ENCODE results near the gene SCAPER.
"Not testable (repeated sequence)": the region's sequence is repeated elsewhere in the genome, so short reads cannot be mapped to it uniquely, and the experiment has no call there.

The SCAPER gene

DNA sequence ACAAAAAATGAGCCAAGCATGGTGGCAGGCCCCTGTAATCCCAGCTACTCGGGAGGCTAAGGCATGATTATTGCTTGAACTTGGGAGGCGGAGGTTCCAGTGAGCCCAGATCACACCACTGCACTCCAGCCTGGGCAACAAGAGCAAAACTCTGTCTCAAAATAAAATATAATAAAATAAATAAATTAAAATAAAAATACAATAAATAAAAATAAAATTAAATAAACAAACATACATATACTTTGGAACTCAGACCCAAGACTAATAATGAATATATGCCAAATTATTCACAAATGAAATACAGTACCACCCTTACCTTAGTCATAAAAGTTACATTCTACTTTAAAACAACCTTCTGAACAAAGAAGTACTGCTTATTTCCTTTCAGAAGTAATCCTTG is 81.8 kb downstream of the SCAPER start:
- TF ChIP-seq, protein P1, sequence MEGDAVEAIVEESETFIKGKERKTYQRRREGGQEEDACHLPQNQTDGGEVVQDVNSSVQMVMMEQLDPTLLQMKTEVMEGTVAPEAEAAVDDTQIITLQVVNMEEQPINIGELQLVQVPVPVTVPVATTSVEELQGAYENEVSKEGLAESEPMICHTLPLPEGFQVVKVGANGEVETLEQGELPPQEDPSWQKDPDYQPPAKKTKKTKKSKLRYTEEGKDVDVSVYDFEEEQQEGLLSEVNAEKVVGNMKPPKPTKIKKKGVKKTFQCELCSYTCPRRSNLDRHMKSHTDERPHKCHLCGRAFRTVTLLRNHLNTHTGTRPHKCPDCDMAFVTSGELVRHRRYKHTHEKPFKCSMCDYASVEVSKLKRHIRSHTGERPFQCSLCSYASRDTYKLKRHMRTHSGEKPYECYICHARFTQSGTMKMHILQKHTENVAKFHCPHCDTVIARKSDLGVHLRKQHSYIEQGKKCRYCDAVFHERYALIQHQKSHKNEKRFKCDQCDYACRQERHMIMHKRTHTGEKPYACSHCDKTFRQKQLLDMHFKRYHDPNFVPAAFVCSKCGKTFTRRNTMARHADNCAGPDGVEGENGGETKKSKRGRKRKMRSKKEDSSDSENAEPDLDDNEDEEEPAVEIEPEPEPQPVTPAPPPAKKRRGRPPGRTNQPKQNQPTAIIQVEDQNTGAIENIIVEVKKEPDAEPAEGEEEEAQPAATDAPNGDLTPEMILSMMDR (IDR thresholded peaks at IDR 0.05), result no peak
- no peaks in the 10 kb centered on the region for H3K9me3 ChIP-seq (ENCODE audit: control insufficient read depth, low read length)
- no peak overlapping the region for H3K4me3 ChIP-seq (ENCODE audit: low read depth, low read length)
- no peak overlapping the region for H3K9ac ChIP-seq
- H3K27me3 ChIP-seq (ENCODE audit: control insufficient read depth, insufficient read depth, low read length), result no peaks in the 10 kb centered on the region
- no peak overlapping the region for H3K27ac ChIP-seq
- peaks cover 3% of the 10 kb centered on the region for H3K79me2 ChIP-seq
- no peak overlapping the region for H3K4me2 ChIP-seq (ENCODE audit: low read length)
- no peak overlapping the region for H2AFZ ChIP-seq
- peaks cover 2% of the 10 kb centered on the region for H3K4me1 ChIP-seq
- no peaks in the 10 kb centered on the region for H3K36me3 ChIP-seq (ENCODE audit: control insufficient read depth, insufficient read depth, low read length)

DNA sequence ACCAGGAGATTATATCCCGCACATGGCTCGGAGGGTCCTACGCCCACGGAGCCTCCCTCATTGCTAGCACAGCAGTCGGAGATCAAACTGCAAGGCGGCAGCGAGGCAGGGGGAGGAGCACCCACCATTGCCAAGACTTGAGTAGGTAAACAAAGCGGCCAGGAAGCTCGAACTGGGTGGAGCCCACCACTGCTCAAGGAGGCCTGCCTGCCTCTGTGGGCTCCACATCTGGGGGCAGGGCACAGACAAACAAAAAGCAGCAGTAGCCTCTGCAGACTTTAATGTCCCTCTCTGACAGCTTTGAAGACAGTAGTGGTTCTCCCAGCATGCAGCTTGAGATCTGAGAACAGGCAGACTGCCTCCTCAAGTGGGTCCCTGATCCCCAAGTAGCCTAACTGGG is 86.2 kb downstream of the SCAPER start:
- H3K9ac ChIP-seq; H3K36me3 ChIP-seq (ENCODE audit: control insufficient read depth, insufficient read depth, low read length); H3K27me3 ChIP-seq (ENCODE audit: control insufficient read depth, insufficient read depth, low read length); H3K4me1 ChIP-seq; H3K79me2 ChIP-seq; H2AFZ ChIP-seq; H3K9me3 ChIP-seq (ENCODE audit: control insufficient read depth, low read length); H3K4me2 ChIP-seq (ENCODE audit: low read length); H3K27ac ChIP-seq; H3K4me3 ChIP-seq (ENCODE audit: low read depth, low read length): not testable (repeated sequence)

DNA sequence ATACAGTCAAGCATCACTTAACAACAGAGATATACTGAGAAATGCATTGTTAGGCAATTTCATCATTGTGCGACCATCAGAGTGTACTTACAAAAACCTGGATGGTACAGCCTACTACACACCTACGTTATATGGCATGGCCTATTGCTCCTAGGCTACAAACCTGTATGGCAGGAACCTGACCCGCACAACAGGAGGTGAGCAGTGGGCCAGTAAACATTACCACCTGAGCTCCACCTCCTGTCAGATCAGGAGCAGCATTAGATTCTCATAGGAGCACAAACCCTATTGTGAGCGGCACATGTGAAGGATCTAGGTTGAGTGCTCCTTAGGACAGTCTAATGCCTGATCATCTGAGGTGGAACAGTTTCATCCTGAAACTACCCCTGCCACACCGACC is 89.7 kb downstream of the SCAPER start:
- Histone ChIP-seq H3K36me3 (ENCODE audit: control insufficient read depth, insufficient read depth, low read length) (no peaks in the 10 kb centered on the region), H3K4me2 (ENCODE audit: low read length) (no peak overlapping the region), H3K4me1 (no peaks in the 10 kb centered on the region), H3K4me3 (ENCODE audit: low read depth, low read length) (no peak overlapping the region), H3K27ac (no peak overlapping the region), H3K79me2 (peaks cover 3% of the 10 kb centered on the region), H3K9ac (no peak overlapping the region), H3K9me3 (ENCODE audit: control insufficient read depth, low read length) (no peaks in the 10 kb centered on the region), H3K27me3 (ENCODE audit: control insufficient read depth, insufficient read depth, low read length) (no peaks in the 10 kb centered on the region), H2AFZ (no peak overlapping the region)
- TF ChIP-seq, protein P1 (IDR thresholded peaks at IDR 0.05), result no peak

DNA sequence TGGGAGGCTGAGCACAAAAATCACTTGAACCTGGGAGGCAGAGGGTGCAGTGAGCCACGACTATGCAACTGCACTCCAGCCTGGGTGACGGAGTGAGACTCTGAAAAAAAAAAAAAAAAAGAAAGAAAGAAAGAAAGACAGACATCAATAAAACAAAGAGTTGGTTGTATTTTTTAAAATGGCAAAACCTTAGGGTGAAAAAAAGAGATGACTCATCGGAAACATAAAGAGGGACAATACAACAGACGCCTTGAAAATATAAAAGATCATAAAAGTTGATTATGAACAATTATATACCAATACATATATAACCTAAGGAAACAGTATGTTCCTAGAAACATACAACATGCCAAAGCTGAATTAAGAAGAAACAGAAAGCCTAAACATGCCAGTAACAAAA is 92.8 kb downstream of the SCAPER start:
- Histone ChIP-seq H3K36me3 (ENCODE audit: control insufficient read depth, insufficient read depth, low read length) (no peaks in the 10 kb centered on the region), H3K4me1 (no peaks in the 10 kb centered on the region), H3K9ac (no peak overlapping the region), H3K9me3 (ENCODE audit: control insufficient read depth, low read length) (no peaks in the 10 kb centered on the region), H3K27ac (no peak overlapping the region), H3K79me2 (peaks cover 3% of the 10 kb centered on the region), H3K27me3 (ENCODE audit: control insufficient read depth, insufficient read depth, low read length) (no peaks in the 10 kb centered on the region), H3K4me3 (ENCODE audit: low read depth, low read length) (no peak overlapping the region), H2AFZ (no peak overlapping the region), H3K4me2 (ENCODE audit: low read length) (no peak overlapping the region)
- TF ChIP-seq, protein P1 (IDR thresholded peaks at IDR 0.05), result no peak

DNA sequence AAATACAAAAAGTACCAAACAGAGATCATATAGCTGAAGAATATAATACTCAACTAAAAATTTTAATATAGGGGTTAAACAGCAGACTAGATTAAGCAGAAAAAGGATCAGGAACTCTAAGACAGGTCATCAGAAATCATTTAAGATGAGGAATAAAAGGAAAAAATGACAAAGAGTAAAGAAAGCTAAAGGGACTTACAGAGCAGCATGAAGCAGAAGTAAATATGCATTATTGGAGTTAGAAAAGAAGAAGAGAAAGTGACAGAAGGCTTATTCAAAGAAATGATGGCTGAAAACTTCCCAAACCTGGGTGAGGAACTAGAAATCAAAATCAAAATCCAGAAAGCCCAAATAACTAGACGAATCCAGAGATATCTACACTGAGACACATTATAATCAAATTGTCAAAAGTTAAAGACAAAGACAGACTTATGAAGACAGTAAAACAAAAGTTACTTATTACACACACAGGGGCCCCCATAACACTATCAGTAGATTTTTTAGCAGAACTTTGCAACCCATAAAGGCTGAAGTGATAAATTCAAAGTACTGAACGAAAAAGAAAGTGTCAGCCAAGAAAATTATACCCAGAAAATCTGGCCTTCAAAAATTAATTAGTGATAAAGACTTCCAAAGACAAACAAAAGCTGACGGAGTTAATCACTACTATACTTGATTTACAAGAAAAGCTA is 95.6 kb downstream of the SCAPER start:
- H3K36me3 ChIP-seq (ENCODE audit: control insufficient read depth, insufficient read depth, low read length), result no peaks in the 10 kb centered on the region
- no peaks in the 10 kb centered on the region for H3K4me1 ChIP-seq
- no peak overlapping the region for H3K27ac ChIP-seq
- H3K4me2 ChIP-seq (ENCODE audit: low read length), result no peak overlapping the region
- no peak overlapping the region for H3K4me3 ChIP-seq (ENCODE audit: low read depth, low read length)
- TF ChIP-seq, protein P1 (IDR thresholded peaks at IDR 0.05), result no peak
- H3K9ac ChIP-seq, result no peak overlapping the region
- peaks cover 3% of the 10 kb centered on the region for H3K79me2 ChIP-seq
- no peaks in the 10 kb centered on the region for H3K9me3 ChIP-seq (ENCODE audit: control insufficient read depth, low read length)
- H3K27me3 ChIP-seq (ENCODE audit: control insufficient read depth, insufficient read depth, low read length), result no peaks in the 10 kb centered on the region
- H2AFZ ChIP-seq, result no peak overlapping the region
